Motor neuron (in vitro differentiated cells): Measurements from ENCODE around the gene AVPR1B. TPM values are rescaled to one million over a fixed set of nuclear protein-coding genes. Genes with fewer than 3 reads are reported as not detected.
"Not testable (repeated sequence)": the region's sequence is repeated elsewhere in the genome, so short reads cannot be mapped to it uniquely, and the experiment has no call there.

Experiments used
- ATAC-seq, 8 experiments: fragments of 200-7000 bp; cut with Tn5 transposase; replicated peaks in 6 of 8; 2 replicates each; pipeline ENCODE4 v1.8.0; 2021; ENCODE audit warnings: mild to moderate bottlenecking in 8 of 8, moderate library complexity in 8 of 8
- H3K27ac ChIP-seq, 2 donors: fragments of 250-450 bp; sonication (Bioruptor Pico); 2 replicates each; pipeline ENCODE4 v1.9.0; 2021; ENCODE audit warnings: antibody characterized with exemption in 2 of 2, mild to moderate bottlenecking in 2 of 2, moderate library complexity in 1 of 2
- H3K4me1 ChIP-seq, 2 donors: fragments of 250-450 bp; sonication (Bioruptor Pico); replicated peaks in 1 of 2; 2 replicates each; pipeline ENCODE4 v1.6.1; 2021; ENCODE audit warnings: antibody characterized with exemption in 2 of 2, mild to moderate bottlenecking in 2 of 2, moderate library complexity in 1 of 2
- H3K4me3 ChIP-seq, 5 donors: fragments of 250-450 bp; sonication (Bioruptor Pico); 2 replicates each; pipeline ENCODE4 v1.9.0; 2021; ENCODE audit warnings: antibody characterized with exemption in 5 of 5, mild to moderate bottlenecking in 5 of 5, moderate library complexity in 4 of 5
- WGBS, 10 experiments: fragments of 450-650 bp; shearing (Covaris generic); methylation state at CpG; one replicate each; pipeline ENCODE4 v1.0.0; 2022; 5-methylcytosine and 5-hydroxymethylcytosine counted together
- in situ Hi-C, 9 experiments: fragments of 400-800 bp; cut with MboI; loops; one replicate each; pipeline ENCODE4 v1.15.0; 2021; ENCODE audit warnings: low sequenced_read_pairs in 9 of 9, low pct_unique_long_range_greater_than_20kb in 2 of 9; ENCODE audit not compliant: unreplicated experiment in 9 of 9
- total RNA-seq, 8 experiments: library from RNA; unstranded; fragments of 300-600 nt; gene quantifications; 2 replicates each; pipeline versions ENCODE4 v1.2.3 to v1.2.4, GENCODE V29; 2022

AVPR1B gene
- total RNA-seq, 8 experiments from 2014 or later, result 0.05 to 1.3 (median 0.21) TPM; not detected in 2

DNA sequence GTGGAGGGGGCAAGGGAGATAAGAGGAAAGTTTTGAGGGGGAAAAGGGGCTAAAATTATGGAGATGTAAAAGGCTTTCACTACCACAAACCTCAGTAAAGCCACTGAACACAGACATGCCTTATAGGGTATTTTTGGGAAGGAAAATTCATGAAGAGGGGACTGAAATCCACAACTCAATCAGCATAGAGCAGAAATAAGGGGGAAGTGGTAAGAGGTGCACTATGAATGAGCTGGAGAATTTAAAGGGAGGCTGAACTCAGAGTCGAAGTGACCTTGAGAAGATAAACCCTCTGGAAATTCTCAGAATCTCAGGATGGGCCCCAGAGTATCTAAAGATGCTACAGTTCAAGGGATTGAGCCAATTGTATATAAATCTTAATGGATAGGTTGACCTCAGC lies 48.9 kb downstream of the AVPR1B start:
- ATAC-seq, result no peak
- 0 to 85% (median 63%) methylated on average over 1 of the region's 1 CpG; no CpG with 5 or more reads in 3 of the 10 experiments for WGBS, 10 experiments
- Histone ChIP-seq H3K4me1 (no peaks in the 10 kb centered on the region), H3K27ac (no peak overlapping the region), H3K4me3 (no peak overlapping the region)
- in situ Hi-C loops, result no loop called here

DNA sequence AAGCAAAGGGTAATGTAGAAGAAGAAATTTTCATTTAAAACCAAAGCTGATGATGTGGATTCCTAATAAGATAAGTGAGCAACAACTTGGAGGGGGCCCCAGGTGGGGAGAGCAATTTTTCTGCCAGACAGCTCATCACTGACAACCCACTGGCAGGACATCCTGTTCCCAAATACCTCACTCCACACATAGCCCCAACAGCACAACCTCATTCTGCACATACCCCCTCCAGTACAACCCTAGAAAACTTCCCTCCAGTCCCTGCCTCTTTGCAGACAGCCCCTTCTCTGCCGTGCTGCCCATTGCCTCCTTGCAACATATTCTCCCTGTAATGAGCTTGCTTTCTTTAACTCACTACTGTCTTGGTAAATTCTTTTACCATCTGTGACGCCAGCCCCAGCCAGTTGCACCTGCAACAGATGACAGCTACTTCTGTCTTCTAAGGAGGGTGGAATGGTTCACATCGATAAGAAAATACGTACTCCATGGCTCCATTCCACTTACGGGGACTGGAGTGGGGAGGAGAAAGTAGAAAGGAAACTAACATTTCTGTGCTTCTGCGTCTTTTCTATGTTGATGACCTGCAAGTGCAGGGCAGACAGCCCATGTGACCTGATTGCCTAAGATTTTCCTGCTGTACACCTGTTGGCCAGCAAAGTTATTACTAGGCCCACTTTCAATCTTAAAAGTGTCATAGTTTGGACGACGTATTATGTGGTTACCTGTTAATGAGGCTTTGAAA lies 49.5 kb downstream of the AVPR1B start:
- no peak overlapping the region for H3K27ac ChIP-seq

DNA sequence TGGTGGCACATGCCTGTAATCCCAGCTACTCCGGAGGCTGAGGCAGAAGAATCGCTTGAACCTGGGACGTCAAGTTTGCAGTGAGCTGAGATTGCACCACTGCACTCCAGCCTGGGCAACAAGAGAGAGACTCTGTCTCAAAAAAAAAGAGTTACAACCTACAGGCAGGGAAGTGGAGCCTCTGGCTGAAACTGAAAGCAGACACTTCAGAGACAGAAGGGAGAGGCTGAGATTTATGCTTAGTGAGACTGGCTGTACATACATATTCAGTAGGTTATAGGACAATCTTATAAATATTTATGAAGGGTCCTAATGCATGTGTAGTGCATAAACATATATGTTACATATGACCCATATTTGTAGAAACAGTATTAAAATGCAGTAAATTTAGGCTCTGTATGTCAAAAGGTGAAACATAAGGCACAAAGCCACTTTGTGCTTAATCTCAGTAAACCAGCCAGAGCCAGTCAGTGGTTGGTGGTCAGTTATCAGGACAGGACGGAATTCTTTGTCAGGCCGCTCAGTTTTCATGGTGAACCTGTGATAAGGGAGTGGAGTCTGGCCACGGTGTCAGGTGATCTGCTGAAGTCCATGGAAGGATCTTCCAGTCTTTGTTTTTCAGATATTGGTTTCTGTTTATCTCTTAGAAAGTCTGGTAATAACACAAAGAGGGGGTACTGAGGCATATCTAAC lies 50.6 kb downstream of the AVPR1B start:
- in situ Hi-C loops, result no loop called here
- Histone ChIP-seq H3K4me1 (no peaks in the 10 kb centered on the region), H3K4me3 (no peak overlapping the region), H3K27ac (no peak overlapping the region)
- ATAC-seq, result peak; percentile 85 to 100 (median 94)
- WGBS, 10 experiments, result 67 to 87% (median 79%) methylated on average over 2 to 5 of the region's 6 CpGs; no CpG with 5 or more reads in 5 of the 10 experiments

More for the DNA sequence above, 49.5 kb downstream of the AVPR1B start:
- H3K4me3 ChIP-seq, result no peak overlapping the region
- WGBS, 10 experiments, result 43 to 100% (median 78%) methylated on average over 1 to 8 of the region's 8 CpGs; no CpG with 5 or more reads in 1 of the 10 experiments
- no peak for ATAC-seq
- no peaks in the 10 kb centered on the region for H3K4me1 ChIP-seq
- in situ Hi-C loops, result no loop called here

DNA sequence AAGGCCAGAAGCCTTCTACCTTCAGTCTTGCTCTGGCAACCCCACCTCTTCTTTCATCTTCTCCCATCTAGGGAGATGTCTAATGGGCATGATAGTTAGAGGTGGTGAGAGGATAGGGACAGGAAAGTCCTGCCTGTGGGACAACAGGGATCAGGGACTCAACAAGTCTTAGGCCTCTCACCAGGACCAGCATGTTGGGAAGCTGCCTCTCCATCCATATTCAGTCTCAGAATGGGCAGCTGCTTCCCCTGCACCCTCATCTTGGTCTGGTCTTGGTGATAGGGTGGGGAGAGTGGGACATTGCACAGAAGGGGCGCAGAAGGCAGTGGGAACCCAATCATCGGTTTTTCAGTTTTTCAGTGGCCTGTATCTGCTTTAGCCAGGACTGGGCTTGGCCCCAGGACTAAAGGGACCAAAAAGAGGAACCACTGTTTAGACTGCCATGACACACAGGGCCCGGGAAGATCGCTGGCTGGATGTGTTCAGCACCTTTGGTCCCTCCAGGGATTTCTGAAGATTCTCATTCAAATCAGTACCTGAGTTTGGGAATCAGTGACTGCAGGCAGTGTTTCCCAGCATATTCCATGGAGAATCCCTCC lies 51.5 kb downstream of the AVPR1B start:
- 77 to 100% (median 93%) methylated on average over 1 to 3 of the region's 4 CpGs; no CpG with 5 or more reads in 3 of the 10 experiments for WGBS, 10 experiments

DNA sequence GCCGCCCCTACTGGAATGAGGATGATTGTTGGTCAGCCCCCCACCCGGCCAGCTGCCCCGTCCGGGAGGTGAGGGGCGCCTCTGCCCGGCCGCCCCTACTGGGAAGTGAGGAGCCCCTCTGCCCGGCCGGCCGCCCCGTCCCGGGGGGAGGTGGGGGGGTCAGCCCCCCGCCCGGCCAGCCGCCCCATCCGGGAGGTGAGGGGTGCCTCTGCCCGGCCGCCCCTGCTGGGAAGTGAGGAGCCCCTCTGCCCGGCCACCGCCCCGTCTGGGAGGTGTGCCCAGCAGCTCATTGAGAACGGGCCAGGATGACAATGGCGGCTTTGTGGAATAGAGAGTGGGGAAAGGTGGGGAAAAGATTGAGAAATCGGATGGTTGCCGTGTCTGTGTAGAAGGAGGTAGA lies 52.7 kb downstream of the AVPR1B start:
- H3K4me1 ChIP-seq, ATAC-seq, H3K27ac ChIP-seq, H3K4me3 ChIP-seq, in situ Hi-C loops: not testable (repeated sequence)
- WGBS, 10 experiments, result no CpG with 5 or more reads among the region's 25 CpGs

More for the DNA sequence above, 51.5 kb downstream of the AVPR1B start:
- H3K4me3 ChIP-seq, result no peak overlapping the region
- no peak for ATAC-seq
- no peaks in the 10 kb centered on the region for H3K4me1 ChIP-seq
- H3K27ac ChIP-seq, result no peak overlapping the region
- in situ Hi-C loops, result no loop called here

DNA sequence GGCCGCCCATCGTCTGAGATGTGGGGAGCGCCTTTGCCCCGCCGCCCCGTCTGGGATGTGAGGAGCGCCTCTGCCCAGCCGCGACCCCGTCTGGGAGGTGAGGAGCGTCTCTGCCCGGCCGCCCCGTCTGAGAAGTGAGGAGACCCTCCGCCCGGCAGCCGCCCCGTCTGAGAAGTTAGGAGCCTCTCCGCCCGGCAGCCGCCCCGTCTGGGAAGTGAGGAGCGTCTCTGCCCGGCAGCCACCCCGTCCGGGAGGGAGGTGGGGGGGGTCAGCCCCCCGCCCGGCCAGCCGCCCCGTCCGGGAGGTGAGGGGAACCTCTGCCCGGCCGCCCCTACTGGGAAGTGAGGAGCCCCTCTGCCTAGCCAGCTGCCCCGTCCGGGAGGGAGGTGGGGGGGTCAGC lies 53.2 kb downstream of the AVPR1B start:
- H3K27ac ChIP-seq, H3K4me3 ChIP-seq, ATAC-seq, in situ Hi-C loops, H3K4me1 ChIP-seq: not testable (repeated sequence)
- WGBS, 10 experiments, result no CpG with 5 or more reads among the region's 35 CpGs

DNA sequence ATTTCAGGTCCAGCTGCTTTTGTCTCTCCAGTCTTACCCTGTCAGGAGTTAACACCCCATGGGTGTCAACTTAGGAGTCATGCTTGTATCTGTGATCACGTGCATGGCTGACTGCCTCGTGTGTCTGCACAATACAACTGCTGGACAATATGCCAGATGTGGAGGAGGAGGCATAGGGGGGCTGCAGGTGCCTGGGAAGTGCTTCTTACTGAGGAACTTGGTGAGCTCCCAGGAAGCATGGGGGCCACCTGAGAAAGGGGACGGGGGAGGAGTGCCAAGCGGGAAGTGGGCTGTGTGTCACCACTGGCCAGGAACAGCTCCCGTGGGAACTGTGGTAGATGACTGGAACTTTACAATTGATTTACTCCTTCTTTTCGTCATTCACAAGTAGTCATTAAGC lies 54.7 kb downstream of the AVPR1B start:
- WGBS, 10 experiments, result 60 to 87% (median 82%) methylated on average over 1 to 6 of the region's 6 CpGs; no CpG with 5 or more reads in 4 of the 10 experiments
- no peak for ATAC-seq
- in situ Hi-C loops, result no loop called here
- H3K27ac ChIP-seq, result no peak overlapping the region
- no peaks in the 10 kb centered on the region for H3K4me1 ChIP-seq
- H3K4me3 ChIP-seq, result no peak overlapping the region

DNA sequence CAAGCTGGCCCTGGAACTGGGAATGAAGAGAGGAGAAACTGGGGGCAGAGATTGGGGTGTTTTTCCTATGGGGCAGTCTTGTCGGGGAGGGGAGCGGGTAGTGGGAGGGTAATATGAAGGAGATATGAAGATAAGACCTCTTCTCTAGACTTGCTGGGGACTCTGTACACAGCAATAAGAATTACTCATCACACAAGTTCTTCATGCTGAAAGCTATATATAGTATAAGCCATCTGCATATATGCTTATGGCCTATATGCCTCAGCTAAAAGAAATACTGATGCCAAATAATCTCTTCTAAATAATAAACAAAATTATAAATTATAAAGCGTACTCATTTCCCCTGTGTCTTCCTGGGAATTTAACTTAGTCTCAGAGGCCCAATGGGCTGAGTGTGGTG lies 56.3 kb downstream of the AVPR1B start:
- in situ Hi-C loops, result no loop called here
- WGBS, 10 experiments, result 33 to 96% (median 89%) methylated on average over 1 to 3 of the region's 3 CpGs; no CpG with 5 or more reads in 4 of the 10 experiments

More for the DNA sequence above, 56.3 kb downstream of the AVPR1B start:
- ATAC-seq, result peak in 3 of 8 experiments; percentile 43 to 85 (median 55)
- Histone ChIP-seq H3K4me1 (no peaks in the 10 kb centered on the region), H3K4me3 (no peak overlapping the region), H3K27ac (no peak overlapping the region)

Other genes with a start within 250 kb of the AVPR1B start
- gene SLC26A9, start 173.9 kb downstream of the AVPR1B start, total RNA-seq, result 1 to 10 TPM in 1 of 8 experiments, under 1 TPM in 5, not detected in 2; 0.05 to 2.0 (median 0.33) TPM
- 1 to 10 TPM in 4 of 8 experiments, under 1 TPM in 4; 0.11 to 4.6 (median 1.0) TPM for gene RAB7B, start 114.0 kb downstream of the AVPR1B start, total RNA-seq
- gene CTSE, start 93.5 kb downstream of the AVPR1B start, total RNA-seq, result under 1 TPM in 1 of 8 experiments, not detected in 7; 0.76 TPM
- gene RHEX, start 64.2 kb downstream of the AVPR1B start, total RNA-seq, result 1 to 10 TPM in 1 of 8 experiments, under 1 TPM in 2, not detected in 5; 0.29 to 1.2 (median 0.87) TPM
- 10 to 100 TPM in 1 of 8 experiments, 1 to 10 TPM in 7; 1.8 to 11.1 (median 5.7) TPM for gene FAM72A, start 85.5 kb upstream of the AVPR1B start, total RNA-seq
- 10 to 100 TPM; 25.9 to 44.1 (median 32.1) TPM for gene SRGAP2, start 86.2 kb upstream of the AVPR1B start, total RNA-seq